Measurements from ENCODE around the gene DHX8.
"Not testable (repeated sequence)": the region's sequence is repeated elsewhere in the genome, so short reads cannot be mapped to it uniquely, and the experiment has no call there.

Gene DHX8

DNA sequence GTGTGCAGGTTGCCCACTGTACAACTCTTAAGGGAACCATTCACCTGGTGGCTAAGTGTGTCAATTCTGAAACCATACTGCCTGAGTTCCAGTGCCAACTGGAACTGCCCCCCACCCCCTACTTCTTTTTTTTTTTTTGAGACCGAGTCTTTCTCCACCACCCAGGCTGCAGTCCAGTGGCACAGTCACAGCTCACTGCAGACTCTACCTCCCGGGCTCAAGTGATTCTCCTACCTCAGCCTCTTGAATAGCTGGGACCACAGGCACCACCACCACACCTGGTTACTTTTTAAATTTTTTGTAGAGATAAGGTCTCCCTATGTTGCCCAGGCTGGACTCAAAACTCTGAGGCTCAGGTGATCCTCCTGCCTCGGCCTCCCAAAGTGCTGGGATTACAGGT is 40.4 kb upstream of the DHX8 start:
- TF ChIP-seq, protein P1, sequence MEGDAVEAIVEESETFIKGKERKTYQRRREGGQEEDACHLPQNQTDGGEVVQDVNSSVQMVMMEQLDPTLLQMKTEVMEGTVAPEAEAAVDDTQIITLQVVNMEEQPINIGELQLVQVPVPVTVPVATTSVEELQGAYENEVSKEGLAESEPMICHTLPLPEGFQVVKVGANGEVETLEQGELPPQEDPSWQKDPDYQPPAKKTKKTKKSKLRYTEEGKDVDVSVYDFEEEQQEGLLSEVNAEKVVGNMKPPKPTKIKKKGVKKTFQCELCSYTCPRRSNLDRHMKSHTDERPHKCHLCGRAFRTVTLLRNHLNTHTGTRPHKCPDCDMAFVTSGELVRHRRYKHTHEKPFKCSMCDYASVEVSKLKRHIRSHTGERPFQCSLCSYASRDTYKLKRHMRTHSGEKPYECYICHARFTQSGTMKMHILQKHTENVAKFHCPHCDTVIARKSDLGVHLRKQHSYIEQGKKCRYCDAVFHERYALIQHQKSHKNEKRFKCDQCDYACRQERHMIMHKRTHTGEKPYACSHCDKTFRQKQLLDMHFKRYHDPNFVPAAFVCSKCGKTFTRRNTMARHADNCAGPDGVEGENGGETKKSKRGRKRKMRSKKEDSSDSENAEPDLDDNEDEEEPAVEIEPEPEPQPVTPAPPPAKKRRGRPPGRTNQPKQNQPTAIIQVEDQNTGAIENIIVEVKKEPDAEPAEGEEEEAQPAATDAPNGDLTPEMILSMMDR (IDR thresholded peaks at IDR 0.05; ENCODE audit: borderline replicate concordance, control extremely low read depth, extremely low read depth, insufficient read depth, missing control alignments): no peak
- no peak for DNase-seq (ENCODE audit: low spot score)
- in situ Hi-C loops (cut with MboI; ENCODE audit: low sequenced_read_pairs, unreplicated experiment): no loop called here

DNA sequence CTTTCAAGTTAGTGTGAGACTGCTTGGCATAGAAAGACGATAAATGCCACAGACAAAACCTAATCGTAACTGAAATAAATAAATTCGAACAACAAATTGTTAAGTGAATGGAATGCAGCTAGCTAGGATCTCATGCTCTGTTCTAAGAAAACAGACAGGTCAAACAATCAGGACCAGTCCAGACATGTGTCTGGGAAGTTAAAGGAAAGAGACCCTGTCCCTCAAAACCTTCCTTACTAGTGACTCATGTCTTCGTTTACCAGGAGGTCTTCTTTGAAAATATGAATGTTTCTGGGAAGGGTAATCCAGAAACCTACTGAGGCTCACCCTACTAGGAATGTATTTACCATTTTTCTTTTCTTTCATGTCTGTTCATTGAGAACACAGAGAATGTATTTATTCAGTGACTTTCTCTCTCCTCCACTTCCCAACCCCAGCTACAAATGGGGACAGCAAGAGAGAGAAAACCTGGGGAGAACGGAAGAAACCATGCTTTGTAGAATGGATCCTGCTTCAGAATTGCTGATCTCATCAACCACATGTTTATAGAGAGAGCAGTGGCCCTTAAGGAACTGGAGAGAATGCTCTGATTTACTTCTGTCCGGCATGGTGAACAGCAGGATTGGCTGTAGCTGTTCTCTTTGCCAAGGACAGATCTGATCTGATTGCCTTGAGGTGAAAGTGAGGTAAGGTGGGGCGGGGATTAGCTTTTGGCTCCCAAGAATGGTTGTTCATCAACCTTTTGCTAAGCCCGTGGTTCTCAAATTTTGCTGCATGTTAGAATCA is 39.4 kb upstream of the DHX8 start:
- TF ChIP-seq, protein P1 (IDR thresholded peaks at IDR 0.05; ENCODE audit: borderline replicate concordance, control extremely low read depth, extremely low read depth, insufficient read depth, missing control alignments): no peak
- in situ Hi-C loops (cut with MboI; ENCODE audit: low sequenced_read_pairs, unreplicated experiment): no loop called here
- DNase-seq (ENCODE audit: low spot score): no peak

DNA sequence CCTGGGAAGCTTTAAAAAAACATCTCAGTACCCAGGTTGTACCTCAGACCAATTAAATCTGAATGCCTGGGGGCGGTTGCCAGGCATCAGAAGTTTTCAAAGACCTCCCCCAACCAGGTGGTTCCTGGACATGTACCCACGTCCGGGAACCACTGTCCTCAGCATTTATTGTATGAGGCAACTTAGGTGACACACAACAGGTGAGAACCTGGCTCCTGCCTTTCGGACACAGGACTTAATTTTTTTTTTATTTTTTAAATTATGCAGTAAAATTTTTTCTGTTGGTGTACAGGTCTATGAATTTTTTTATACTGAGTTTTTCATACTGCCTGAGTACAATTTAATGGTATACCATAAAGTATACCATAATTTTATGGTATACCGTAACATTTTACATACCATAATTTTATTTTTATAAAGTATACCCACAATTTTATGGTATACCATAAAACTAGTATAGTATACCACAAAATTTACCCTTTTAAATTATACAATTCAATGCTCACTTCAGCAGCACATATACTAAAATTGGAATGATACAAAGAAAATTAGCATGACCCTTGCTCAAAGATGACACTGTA is 38.7 kb upstream of the DHX8 start:
- DNase-seq (ENCODE audit: low spot score): no peak
- TF ChIP-seq, protein P1 (IDR thresholded peaks at IDR 0.05; ENCODE audit: borderline replicate concordance, control extremely low read depth, extremely low read depth, insufficient read depth, missing control alignments): no peak
- in situ Hi-C loops (cut with MboI; ENCODE audit: low sequenced_read_pairs, unreplicated experiment): no loop called here

DNA sequence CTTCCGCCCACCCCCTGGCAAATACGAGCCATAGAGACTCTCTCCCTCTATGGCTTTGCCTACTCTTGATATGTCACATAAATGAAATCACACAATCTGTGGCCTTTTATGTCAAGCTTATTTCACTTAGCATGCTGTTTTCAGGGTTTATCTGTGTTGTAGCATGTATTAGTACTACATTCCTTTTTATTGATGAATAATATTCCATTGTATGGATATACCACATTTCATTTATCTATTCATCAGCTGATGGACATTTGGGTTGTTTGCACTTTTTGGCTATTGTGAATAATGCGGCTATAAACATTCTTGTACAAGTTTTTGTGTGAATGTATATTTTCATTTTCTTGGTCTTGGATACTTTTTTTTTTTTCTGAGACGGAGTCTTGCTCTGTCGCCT is 37.0 kb upstream of the DHX8 start:
- no peak for DNase-seq (ENCODE audit: low spot score)

DNA sequence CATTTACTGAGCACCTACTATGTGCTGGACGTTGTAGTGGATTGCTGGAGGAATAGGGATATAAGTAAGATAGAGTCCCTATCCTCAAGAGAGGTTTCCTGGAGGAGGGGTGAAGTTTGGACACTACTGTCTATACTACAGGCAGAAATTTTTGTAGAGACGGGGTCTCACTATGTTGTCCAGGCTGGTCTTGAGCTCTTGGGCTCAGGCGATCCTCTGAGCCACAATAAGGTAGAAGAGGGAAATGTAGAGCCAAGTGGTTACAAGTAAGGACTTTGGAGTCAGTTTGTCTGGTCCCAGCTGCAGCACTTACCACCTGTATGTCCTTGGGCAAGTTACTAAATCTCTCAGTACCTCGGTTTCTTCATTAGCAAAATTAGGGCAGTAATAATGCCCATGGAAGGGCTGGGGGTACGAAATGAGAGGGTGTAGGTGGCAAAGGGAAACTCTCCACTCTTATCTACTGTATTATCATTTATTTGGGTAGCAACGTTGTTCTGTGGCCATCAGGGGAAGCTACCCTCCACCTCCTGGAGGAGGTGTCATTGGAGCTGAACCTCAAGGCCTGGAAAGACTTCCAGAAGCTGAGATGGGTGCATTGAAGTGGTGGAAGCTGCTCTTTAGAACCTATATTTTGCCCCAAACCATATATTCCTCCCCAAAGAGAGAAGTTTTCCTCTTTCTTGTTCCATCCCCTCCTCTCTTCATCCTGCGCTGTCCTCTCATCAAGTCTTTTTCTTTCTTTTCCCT is 34.9 kb upstream of the DHX8 start:
- no peak for DNase-seq (ENCODE audit: low spot score)
- in situ Hi-C loops (cut with MboI; ENCODE audit: low sequenced_read_pairs, unreplicated experiment): no loop called here
- TF ChIP-seq, protein P1 (IDR thresholded peaks at IDR 0.05; ENCODE audit: borderline replicate concordance, control extremely low read depth, extremely low read depth, insufficient read depth, missing control alignments): no peak

More for the DNA sequence above, 37.0 kb upstream of the DHX8 start:
- TF ChIP-seq, protein P1 (IDR thresholded peaks at IDR 0.05; ENCODE audit: borderline replicate concordance, control extremely low read depth, extremely low read depth, insufficient read depth, missing control alignments): no peak
- in situ Hi-C loops (cut with MboI; ENCODE audit: low sequenced_read_pairs, unreplicated experiment): no loop called here

DNA sequence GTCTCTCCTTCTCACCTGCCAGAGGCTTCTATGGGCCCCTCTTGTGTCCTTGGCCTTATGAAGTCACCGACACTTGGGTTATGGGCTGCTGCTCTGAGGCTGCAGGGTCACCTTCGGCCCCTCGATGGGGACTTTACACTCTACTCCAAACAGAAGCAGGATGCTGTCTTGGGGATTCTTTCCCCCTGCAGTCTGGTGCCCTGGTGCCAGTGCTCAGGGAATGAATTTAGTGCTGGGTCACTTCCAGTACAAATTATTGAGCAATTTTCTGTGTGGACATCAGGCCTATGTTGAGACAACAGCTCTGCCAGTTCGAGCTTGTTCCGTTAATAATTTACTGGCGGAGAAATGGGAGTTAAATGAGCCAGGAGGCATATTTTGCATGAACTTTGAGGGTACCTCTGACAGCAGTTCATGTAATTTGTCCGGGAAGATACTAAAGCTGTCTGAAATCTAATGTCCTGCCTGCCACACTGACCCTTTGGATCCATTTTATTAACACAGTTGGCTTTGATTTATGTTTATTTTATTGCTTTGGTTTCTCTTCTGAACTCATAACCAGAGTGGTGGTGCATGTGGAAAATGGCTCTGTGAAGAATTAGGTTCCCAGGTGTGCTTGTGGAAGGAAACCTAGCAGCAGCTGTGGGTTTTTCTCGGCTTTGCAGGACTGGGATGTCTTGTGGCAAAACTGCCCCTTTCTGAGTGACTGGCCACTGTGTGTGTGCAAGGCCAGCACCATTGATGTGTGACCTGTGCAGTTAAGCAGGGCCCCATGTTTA is 34.1 kb upstream of the DHX8 start:
- no peak for DNase-seq (ENCODE audit: low spot score)
- TF ChIP-seq, protein P1 (IDR thresholded peaks at IDR 0.05; ENCODE audit: borderline replicate concordance, control extremely low read depth, extremely low read depth, insufficient read depth, missing control alignments): no peak
- in situ Hi-C loops (cut with MboI; ENCODE audit: low sequenced_read_pairs, unreplicated experiment): no loop called here

DNA sequence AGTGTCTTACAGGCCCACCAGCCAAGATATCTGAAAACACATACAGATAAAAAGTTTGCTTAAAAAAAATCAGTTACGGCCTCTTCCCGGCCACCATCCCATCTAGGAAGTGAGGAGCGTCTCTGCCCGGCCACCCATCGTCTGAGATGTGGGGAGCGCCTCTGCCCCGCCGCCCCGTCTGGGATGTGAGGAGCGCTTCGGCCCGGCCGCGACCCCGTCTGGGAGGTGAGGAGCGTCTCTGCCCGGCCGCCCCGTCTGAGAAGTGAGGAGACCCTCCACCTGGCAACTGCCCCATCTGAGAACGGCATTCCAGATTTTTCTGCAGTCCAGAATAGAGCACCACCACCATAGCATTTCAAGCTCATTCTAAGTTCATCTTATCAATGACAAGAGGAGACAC is 33.0 kb upstream of the DHX8 start:
- DNase-seq (ENCODE audit: low spot score); in situ Hi-C loops (cut with MboI; ENCODE audit: low sequenced_read_pairs, unreplicated experiment): not testable (repeated sequence)

DNA sequence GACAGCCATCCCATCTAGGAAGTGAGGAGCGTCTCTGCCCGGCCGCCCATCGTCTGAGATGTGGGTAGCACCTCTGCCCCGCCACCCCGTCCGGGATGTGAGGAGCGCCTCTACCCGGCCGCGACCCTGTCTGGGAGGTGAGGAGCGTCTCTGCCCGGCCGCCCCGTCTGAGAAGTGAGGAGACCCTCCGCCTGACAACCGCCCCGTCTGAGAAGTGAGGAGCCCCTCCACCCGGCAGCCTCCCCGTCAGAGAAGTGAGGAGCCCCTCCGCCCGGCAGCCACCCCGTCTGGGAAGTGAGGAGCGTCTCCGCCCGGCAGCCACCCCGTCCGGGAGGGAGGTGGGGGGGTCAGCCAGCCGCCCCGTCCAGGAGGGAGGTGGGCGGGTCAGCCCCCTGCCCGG is 32.0 kb upstream of the DHX8 start:
- DNase-seq (ENCODE audit: low spot score); in situ Hi-C loops (cut with MboI; ENCODE audit: low sequenced_read_pairs, unreplicated experiment): not testable (repeated sequence)
